Ishikawa (cell line): Measurements from ENCODE around the gene CDKN1A.

ENCODE experiments used
- CEBPB ChIP-seq: IDR thresholded peaks from 2 replicates; pipeline ENCODE4 v1.6.1; 2012
- CREB1 ChIP-seq: IDR thresholded peaks from 2 replicates; pipeline ENCODE4 v1.6.1; 2012; ENCODE audit warnings: low read depth
- EGR1 ChIP-seq: IDR thresholded peaks from 2 replicates; pipeline ENCODE4 v1.6.1; 2012
- EP300 ChIP-seq: IDR thresholded peaks from 2 replicates; pipeline ENCODE4 v1.6.1; 2012; ENCODE audit warnings: borderline replicate concordance
- FOXM1 ChIP-seq: IDR thresholded peaks from 2 replicates; pipeline ENCODE4 v1.6.1; 2012; ENCODE audit warnings: low read depth, borderline replicate concordance
- NFIC ChIP-seq: IDR thresholded peaks from 2 replicates; pipeline ENCODE4 v1.6.1; 2012
- RAD21 ChIP-seq: IDR thresholded peaks from 2 replicates; pipeline ENCODE4 v1.6.1; 2012; ENCODE audit warnings: low read depth
- TAF1 ChIP-seq: IDR thresholded peaks from 2 replicates; pipeline ENCODE4 v1.6.1; 2012; ENCODE audit warnings: low read depth, mild to moderate bottlenecking
- TCF12 ChIP-seq: IDR thresholded peaks from 2 replicates; pipeline ENCODE4 v1.6.1; 2012; ENCODE audit warnings: low read depth
- TEAD4 ChIP-seq: IDR thresholded peaks from 2 replicates; pipeline ENCODE4 v1.6.1; 2012
- YY1 ChIP-seq: IDR thresholded peaks from 2 replicates; pipeline ENCODE4 v1.6.1; 2012; ENCODE audit warnings: low read depth
- ZBTB7A ChIP-seq: IDR thresholded peaks from 2 replicates; pipeline ENCODE4 v1.6.1; 2012; ENCODE audit warnings: low read depth
- TF ChIP-seq, protein P1 (sequence below): IDR thresholded peaks from 2 replicates; pipeline ENCODE4 v1.6.1; 2012
- TF ChIP-seq, protein P2 (sequence below): IDR thresholded peaks from 2 replicates; pipeline ENCODE4 v1.6.1; 2012
- TF ChIP-seq, protein P3 (sequence below): IDR thresholded peaks from 2 replicates; pipeline ENCODE4 v1.6.1; 2012; ENCODE audit warnings: low read depth, mild to moderate bottlenecking

Gene CDKN1A

DNA sequence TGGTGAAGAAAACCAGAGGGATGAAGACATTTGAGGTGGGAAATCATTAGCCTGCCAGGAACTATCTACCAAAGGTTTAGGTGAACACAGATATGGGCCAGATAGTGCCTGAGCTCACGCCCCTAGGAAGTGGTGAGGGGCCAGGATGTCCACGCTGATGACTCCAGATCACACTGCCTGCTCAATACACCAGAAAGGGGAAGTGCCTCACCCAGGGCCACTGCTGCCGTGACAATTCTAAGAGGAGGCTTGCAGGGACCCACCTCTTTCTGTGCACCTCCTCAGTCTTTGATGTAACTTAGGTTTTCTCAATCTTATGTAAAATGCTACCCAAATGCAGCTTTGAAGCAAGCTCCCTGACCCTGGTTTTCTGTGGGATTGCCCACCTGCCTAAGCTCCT lies 13.7 kb downstream of the CDKN1A start:
- TF ChIP-seq FOXM1: no peak
- no peak for TF ChIP-seq EGR1
- no peak for TF ChIP-seq TCF12
- no peak for TF ChIP-seq TEAD4
- TF ChIP-seq ZBTB7A: no peak
- TF ChIP-seq, protein P1, sequence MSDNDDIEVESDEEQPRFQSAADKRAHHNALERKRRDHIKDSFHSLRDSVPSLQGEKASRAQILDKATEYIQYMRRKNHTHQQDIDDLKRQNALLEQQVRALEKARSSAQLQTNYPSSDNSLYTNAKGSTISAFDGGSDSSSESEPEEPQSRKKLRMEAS: no peak
- TF ChIP-seq CREB1: no peak
- no peak for TF ChIP-seq YY1

DNA sequence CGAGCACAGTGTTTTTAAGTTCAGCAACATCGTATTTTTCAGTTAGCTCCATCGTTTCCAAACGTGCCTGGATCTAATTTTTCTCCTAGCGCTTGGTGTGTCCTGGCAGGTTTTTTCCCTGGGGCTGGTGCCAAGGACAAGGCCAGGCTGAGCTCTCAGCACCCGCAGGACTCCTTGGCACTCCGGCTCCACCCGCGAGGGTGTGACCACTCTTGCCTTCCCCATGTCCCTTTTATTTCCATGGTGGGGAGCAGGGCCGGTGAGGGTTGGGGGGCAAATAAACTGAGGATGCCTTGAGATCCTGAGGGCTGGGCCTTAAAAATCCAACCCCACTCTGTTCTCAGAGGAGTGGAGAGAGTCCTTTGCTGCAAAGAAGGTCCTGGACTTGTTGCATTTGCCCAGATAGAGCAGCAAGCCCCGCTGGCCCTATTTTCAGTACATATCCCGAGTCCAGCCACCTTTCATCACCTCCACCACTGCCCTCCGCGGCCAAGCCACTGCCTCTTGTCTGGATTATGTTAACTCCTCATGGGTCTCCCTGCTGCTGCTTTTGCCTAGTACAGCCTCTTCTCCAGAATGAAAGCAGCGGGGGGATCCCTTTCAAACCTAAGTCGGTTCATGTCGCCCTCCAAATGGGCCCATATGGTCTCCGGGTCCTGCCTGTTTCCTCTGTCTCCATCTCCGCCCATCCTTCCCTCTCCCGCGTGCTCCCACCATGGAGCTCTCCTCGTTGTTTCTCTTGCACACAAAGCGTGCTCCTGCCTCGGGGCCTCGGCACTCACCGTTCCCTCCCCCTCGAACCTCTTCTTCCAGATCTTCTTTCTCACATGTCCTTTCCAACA lies 14.6 kb downstream of the CDKN1A start:
- TF ChIP-seq NFIC (no peak), CEBPB (no peak), EGR1 (no peak), ZBTB7A (no peak), TCF12 (no peak), RAD21 (no peak), YY1 (no peak), TEAD4 (no peak), TAF1 (no peak), CREB1 (no peak), FOXM1 (no peak), EP300 (no peak)
- TF ChIP-seq, protein P1: no peak
- TF ChIP-seq, protein P2, sequence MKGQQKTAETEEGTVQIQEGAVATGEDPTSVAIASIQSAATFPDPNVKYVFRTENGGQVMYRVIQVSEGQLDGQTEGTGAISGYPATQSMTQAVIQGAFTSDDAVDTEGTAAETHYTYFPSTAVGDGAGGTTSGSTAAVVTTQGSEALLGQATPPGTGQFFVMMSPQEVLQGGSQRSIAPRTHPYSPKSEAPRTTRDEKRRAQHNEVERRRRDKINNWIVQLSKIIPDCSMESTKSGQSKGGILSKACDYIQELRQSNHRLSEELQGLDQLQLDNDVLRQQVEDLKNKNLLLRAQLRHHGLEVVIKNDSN: no peak
- TF ChIP-seq, protein P3, sequence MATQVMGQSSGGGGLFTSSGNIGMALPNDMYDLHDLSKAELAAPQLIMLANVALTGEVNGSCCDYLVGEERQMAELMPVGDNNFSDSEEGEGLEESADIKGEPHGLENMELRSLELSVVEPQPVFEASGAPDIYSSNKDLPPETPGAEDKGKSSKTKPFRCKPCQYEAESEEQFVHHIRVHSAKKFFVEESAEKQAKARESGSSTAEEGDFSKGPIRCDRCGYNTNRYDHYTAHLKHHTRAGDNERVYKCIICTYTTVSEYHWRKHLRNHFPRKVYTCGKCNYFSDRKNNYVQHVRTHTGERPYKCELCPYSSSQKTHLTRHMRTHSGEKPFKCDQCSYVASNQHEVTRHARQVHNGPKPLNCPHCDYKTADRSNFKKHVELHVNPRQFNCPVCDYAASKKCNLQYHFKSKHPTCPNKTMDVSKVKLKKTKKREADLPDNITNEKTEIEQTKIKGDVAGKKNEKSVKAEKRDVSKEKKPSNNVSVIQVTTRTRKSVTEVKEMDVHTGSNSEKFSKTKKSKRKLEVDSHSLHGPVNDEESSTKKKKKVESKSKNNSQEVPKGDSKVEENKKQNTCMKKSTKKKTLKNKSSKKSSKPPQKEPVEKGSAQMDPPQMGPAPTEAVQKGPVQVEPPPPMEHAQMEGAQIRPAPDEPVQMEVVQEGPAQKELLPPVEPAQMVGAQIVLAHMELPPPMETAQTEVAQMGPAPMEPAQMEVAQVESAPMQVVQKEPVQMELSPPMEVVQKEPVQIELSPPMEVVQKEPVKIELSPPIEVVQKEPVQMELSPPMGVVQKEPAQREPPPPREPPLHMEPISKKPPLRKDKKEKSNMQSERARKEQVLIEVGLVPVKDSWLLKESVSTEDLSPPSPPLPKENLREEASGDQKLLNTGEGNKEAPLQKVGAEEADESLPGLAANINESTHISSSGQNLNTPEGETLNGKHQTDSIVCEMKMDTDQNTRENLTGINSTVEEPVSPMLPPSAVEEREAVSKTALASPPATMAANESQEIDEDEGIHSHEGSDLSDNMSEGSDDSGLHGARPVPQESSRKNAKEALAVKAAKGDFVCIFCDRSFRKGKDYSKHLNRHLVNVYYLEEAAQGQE: no peak

DNA sequence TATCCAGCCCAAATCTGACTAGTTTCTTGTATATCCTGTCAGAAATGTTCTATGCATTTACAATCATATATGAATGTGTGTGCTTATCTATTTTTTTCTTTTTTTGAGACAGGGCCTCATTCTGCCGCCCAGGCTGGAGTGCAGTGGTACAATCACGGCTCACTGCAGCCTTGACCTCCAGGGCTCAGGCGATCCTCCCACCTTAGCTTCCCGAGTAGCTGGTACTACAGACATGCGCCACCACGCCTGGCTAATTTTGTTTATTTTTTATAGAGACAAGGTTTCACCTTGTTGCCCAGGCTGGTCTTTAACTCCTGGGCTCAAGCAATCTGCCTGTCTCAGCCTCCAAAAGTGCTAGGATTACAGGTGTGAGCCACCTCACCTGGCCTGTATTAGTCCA lies 16.1 kb downstream of the CDKN1A start:
- TF ChIP-seq, protein P3: no peak
- TF ChIP-seq YY1 (no peak), NFIC (no peak), ZBTB7A (no peak), RAD21 (no peak), TAF1 (no peak), CEBPB (no peak), TEAD4 (no peak), EP300 (no peak), EGR1 (no peak), CREB1 (no peak), TCF12 (no peak), FOXM1 (no peak)
- TF ChIP-seq, protein P1: no peak
- TF ChIP-seq, protein P2: no peak

DNA sequence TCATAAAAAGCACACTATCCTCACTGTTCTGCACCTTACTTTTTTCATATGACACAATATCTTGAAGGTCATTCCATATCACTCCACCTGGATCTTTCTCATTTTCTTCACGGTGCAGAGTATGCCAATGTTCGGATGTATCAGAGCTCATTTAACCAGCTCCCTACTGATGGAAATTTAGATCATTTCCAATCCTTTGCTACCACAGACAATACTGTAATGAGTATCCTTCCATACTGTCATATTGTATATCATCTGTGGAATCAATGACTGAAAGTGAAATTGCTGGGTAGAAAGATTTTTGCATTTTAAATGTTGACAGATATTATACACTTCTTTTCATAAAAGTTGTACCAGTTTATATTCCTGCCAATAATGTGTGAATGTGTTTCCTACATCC lies 16.9 kb downstream of the CDKN1A start:
- TF ChIP-seq CREB1: no peak
- no peak for TF ChIP-seq NFIC
- TF ChIP-seq, protein P3: no peak
- no peak for TF ChIP-seq EP300
